Measurements from ENCODE around the gene SLC34A1. TPM values are rescaled to one million over a fixed set of nuclear protein-coding genes. Genes with fewer than 3 reads are reported as not detected.

SLC34A1 gene
- total and polyA plus RNA-seq, 2 of the 13 experiments (the other 11 are each of a cell fraction or from before 2014, with no cell fraction given), result 0.03 to 0.20 TPM

DNA sequence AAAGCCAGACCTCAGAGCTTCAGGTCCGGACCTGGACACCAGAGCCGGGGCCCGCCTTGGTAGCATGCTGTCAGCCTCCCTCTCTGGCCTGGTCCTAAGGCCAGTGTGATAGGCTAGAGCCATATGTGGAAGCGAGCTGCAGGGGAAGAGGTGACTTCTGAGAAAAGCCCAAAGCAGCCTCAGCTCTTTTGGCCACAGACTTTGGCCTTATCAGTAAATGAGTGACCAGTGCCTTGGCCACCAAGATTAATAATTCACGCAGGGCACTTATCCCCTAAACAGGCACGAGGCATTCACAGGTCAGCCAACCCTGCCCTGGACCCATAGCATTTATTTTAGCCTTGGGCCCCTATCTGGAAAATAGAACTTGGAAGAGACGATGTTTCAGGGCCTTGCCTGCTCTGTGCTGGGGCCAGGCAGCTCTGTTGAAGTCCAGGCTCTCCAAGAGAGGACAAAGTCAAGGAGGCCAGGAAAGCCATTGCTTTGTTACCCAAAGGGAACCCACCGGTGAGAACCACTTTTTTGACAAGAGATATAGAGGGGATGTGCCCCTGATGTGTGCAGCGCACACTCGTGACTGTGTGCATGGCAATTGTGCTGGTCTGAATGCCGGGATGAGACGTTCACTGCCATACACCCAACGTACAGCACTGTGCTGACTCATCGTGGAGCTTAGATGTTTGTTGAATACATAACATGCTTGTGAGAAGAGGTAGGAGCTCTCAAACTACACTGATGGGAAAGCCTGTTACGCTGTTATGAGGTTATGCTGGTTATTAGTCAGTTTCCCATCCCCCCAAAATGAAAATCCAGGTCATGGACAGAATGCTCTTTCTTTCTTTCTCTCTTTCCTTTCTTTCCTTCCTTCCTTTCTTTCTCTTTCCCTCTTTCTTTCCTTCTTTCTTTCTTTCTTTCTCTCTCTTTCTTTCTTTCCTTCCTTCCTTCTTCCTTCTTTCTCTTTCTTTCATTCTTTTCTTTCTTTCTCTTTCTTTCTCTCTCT lies 5.0 kb upstream of the SLC34A1 start (continued):
- TF ChIP-seq SP5 (CRISPR knock-in tag; IDR thresholded peaks at IDR 0.05; ENCODE audit: borderline replicate concordance, low read depth) (0 out of 2 replicates have a peak, but pooled peaks have one; percentile 17), KDM6A (CRISPR knock-in tag; IDR thresholded peaks at IDR 0.05; ENCODE audit: low read depth) (0 out of 2 replicates have a peak, but pooled peaks have one; percentile 30), YEATS4 (CRISPR knock-in tag; IDR thresholded peaks at IDR 0.05; ENCODE audit: borderline replicate concordance) (peak; percentile 74), ZNF607 (CRISPR knock-in tag; IDR thresholded peaks at IDR 0.05; ENCODE audit: borderline replicate concordance) (peak; percentile 62; the same call in 1 of the 2 replicates), DRAP1 (CRISPR knock-in tag; IDR thresholded peaks at IDR 0.05) (peak; percentile 99), KDM5B (CRISPR knock-in tag; IDR thresholded peaks at IDR 0.05; ENCODE audit: borderline replicate concordance) (0 out of 2 replicates have a peak, but pooled peaks have one; percentile 31), SP1 (IDR thresholded peaks at IDR 0.05) (no peak), SP1 (CRISPR knock-in tag; IDR thresholded peaks at IDR 0.05) (no peak; the same call in 1 of the 2 replicates), SMAD1 (CRISPR knock-in tag; IDR thresholded peaks at IDR 0.05; ENCODE audit: borderline replicate concordance, low read depth) (0 out of 2 replicates have a peak, but pooled peaks have one; percentile 10), KAT8 (CRISPR knock-in tag; IDR thresholded peaks at IDR 0.05) (peak; percentile 70), ZNF589 (CRISPR knock-in tag; conservative IDR thresholded peaks at IDR 0.05) (no peak; the same call in 1 of the 2 replicates), BRCA1 (CRISPR knock-in tag; IDR thresholded peaks at IDR 0.05) (peak; percentile 55; the same call in 1 of the 2 replicates), ZNF343 (CRISPR knock-in tag; IDR thresholded peaks at IDR 0.05) (peak; percentile 27; the same call in 1 of the 2 replicates), DDIT3 (CRISPR knock-in tag; IDR thresholded peaks at IDR 0.05) (no peak), ZNF232 (CRISPR knock-in tag; IDR thresholded peaks at IDR 0.05; ENCODE audit: borderline replicate concordance) (peak; percentile 60; the same call in 1 of the 2 replicates), ZNF33B (CRISPR knock-in tag; IDR thresholded peaks at IDR 0.05) (0 out of 2 replicates have a peak, but pooled peaks have one; percentile 60), ZNF788 (CRISPR knock-in tag; IDR thresholded peaks at IDR 0.05; ENCODE audit: borderline replicate concordance) (peak; percentile 64; the same call in 1 of the 2 replicates), ZNF644 (CRISPR knock-in tag; IDR thresholded peaks at IDR 0.05; ENCODE audit: low read depth) (0 out of 2 replicates have a peak, but pooled peaks have one; percentile 20), ZNF556 (CRISPR knock-in tag; IDR thresholded peaks at IDR 0.05; ENCODE audit: borderline replicate concordance) (0 out of 2 replicates have a peak, but pooled peaks have one; percentile 78), MAF1 (CRISPR knock-in tag; IDR thresholded peaks at IDR 0.05; ENCODE audit: borderline replicate concordance) (no peak), HINFP (CRISPR knock-in tag; IDR thresholded peaks at IDR 0.05; ENCODE audit: low read depth) (no peak; the same call in 1 of the 2 replicates)
- TF ChIP-seq, protein P1, sequence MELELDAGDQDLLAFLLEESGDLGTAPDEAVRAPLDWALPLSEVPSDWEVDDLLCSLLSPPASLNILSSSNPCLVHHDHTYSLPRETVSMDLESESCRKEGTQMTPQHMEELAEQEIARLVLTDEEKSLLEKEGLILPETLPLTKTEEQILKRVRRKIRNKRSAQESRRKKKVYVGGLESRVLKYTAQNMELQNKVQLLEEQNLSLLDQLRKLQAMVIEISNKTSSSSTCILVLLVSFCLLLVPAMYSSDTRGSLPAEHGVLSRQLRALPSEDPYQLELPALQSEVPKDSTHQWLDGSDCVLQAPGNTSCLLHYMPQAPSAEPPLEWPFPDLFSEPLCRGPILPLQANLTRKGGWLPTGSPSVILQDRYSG (CRISPR knock-in tag; IDR thresholded peaks at IDR 0.05), result peak; percentile 85; the same call in 1 of the 2 replicates
- TF ChIP-seq, protein P2, sequence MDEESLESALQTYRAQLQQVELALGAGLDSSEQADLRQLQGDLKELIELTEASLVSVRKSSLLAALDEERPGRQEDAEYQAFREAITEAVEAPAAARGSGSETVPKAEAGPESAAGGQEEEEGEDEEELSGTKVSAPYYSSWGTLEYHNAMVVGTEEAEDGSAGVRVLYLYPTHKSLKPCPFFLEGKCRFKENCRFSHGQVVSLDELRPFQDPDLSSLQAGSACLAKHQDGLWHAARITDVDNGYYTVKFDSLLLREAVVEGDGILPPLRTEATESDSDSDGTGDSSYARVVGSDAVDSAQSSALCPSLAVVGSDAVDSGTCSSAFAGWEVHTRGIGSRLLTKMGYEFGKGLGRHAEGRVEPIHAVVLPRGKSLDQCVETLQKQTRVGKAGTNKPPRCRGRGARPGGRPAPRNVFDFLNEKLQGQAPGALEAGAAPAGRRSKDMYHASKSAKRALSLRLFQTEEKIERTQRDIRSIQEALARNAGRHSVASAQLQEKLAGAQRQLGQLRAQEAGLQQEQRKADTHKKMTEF (CRISPR knock-in tag; IDR thresholded peaks at IDR 0.05), result peak; percentile 77
